ENCODE measurements around the gene FSTL3. TPM values are rescaled to one million over a fixed set of nuclear protein-coding genes. Genes with fewer than 3 reads are reported as not detected.
A peak's percentile ranks its signal among the peaks of the same experiment; 100 is the strongest.

Gene FSTL3
- total and polyA plus RNA-seq, 2 of the 13 experiments (the other 11 are each of a cell fraction or from before 2014, with no cell fraction given): 13.5 to 15.6 TPM

GRCh38 chr19:718991-719512 lies 42.9 kb downstream of the FSTL3 start (continued):
- TF ChIP-seq GLI4 (CRISPR knock-in tag; IDR thresholded peaks at IDR 0.05; ENCODE audit: borderline replicate concordance) (no peak), ZNF496 (CRISPR knock-in tag; IDR thresholded peaks at IDR 0.05; ENCODE audit: insufficient replicate concordance) (no peak), ZNF704 (CRISPR knock-in tag; IDR thresholded peaks at IDR 0.05; ENCODE audit: borderline replicate concordance) (0 out of 2 replicates have a peak, but pooled peaks have one; percentile 52), PAWR (CRISPR knock-in tag; IDR thresholded peaks at IDR 0.05; ENCODE audit: borderline replicate concordance) (no peak), ATAD3A (CRISPR knock-in tag; IDR thresholded peaks at IDR 0.05) (no peak), ZKSCAN8 (CRISPR knock-in tag; IDR thresholded peaks at IDR 0.05; ENCODE audit: borderline replicate concordance) (no peak), PHF21A (CRISPR knock-in tag; IDR thresholded peaks at IDR 0.05) (peak; percentile 19; the same call in 1 of the 2 replicates), CENPT (CRISPR knock-in tag; IDR thresholded peaks at IDR 0.05; ENCODE audit: low read depth) (peak; percentile 52; the same call in 1 of the 2 replicates), FOXA3 (CRISPR knock-in tag; IDR thresholded peaks at IDR 0.05) (0 out of 2 replicates have a peak, but pooled peaks have one; percentile 20), ZBTB42 (CRISPR knock-in tag; IDR thresholded peaks at IDR 0.05) (0 out of 2 replicates have a peak, but pooled peaks have one; percentile 72), SP2 (CRISPR knock-in tag; IDR thresholded peaks at IDR 0.05) (0 out of 2 replicates have a peak, but pooled peaks have one; percentile 25), ZNF598 (CRISPR knock-in tag; IDR thresholded peaks at IDR 0.05; ENCODE audit: borderline replicate concordance) (no peak), USF2 (IDR thresholded peaks at IDR 0.05; ENCODE audit: low read depth, low read length) (no peak), USF2 (CRISPR knock-in tag; IDR thresholded peaks at IDR 0.05; ENCODE audit: borderline replicate concordance) (no peak), HNRNPL (IDR thresholded peaks at IDR 0.05; ENCODE audit: low read depth, low read length) (no peak), TFDP2 (CRISPR knock-in tag; IDR thresholded peaks at IDR 0.05) (peak; percentile 75), PLSCR1 (CRISPR knock-in tag; IDR thresholded peaks at IDR 0.05; ENCODE audit: borderline replicate concordance) (no peak), JARID2 (CRISPR knock-in tag; IDR thresholded peaks at IDR 0.05; ENCODE audit: insufficient replicate concordance) (no peak), ZNF713 (CRISPR knock-in tag; IDR thresholded peaks at IDR 0.05) (no peak), DNMT3B (CRISPR knock-in tag; conservative IDR thresholded peaks at IDR 0.05) (0 out of 2 replicates have a peak, but pooled peaks have one; percentile 53), NR2C2 (CRISPR knock-in tag; IDR thresholded peaks at IDR 0.05; ENCODE audit: borderline replicate concordance) (0 out of 2 replicates have a peak, but pooled peaks have one; percentile 38), NR0B2 (CRISPR knock-in tag; IDR thresholded peaks at IDR 0.05) (0 out of 2 replicates have a peak, but pooled peaks have one; percentile 48), ZNF264 (CRISPR knock-in tag; IDR thresholded peaks at IDR 0.05) (0 out of 2 replicates have a peak, but pooled peaks have one; percentile 32)

Measured in HepG2 (cell line).